ENCODE data around the gene TENM3. TPM values are rescaled to one million over a fixed set of nuclear protein-coding genes. Genes with fewer than 3 reads are reported as not detected.

The TENM3 gene
- total RNA-seq, 1 donor: 24.2 TPM

- no peak overlapping the region for H3K4me3 ChIP-seq (ENCODE audit: low read depth, low read length)
- TF ChIP-seq CTCF (IDR thresholded peaks at IDR 0.05; ENCODE audit: insufficient read depth, low read depth, low read length): no peak
- DNase-seq (ENCODE audit: low read depth): no peak
Measured at GRCh38 chr4:182788201-182788600, 545.0 kb downstream of the TENM3 start.

- no peak overlapping the region for H3K4me3 ChIP-seq (ENCODE audit: low read depth, low read length)
- TF ChIP-seq CTCF (IDR thresholded peaks at IDR 0.05; ENCODE audit: insufficient read depth, low read depth, low read length): no peak
- no peak for DNase-seq (ENCODE audit: low read depth)
Measured at GRCh38 chr4:182789529-182789928, 546.3 kb downstream of the TENM3 start.

GRCh38 chr4:182795446-182796238 is 552.4 kb downstream of the TENM3 start:
- no peak for TF ChIP-seq CTCF (IDR thresholded peaks at IDR 0.05; ENCODE audit: insufficient read depth, low read depth, low read length)
- DNase-seq (ENCODE audit: low read depth): no peak
- H3K4me3 ChIP-seq (ENCODE audit: low read depth, low read length): no peak overlapping the region

GRCh38 chr4:182799515-182800215 is 556.5 kb downstream of the TENM3 start:
- H3K4me3 ChIP-seq (ENCODE audit: low read depth, low read length): no peak overlapping the region
- DNase-seq (ENCODE audit: low read depth): no peak
- TF ChIP-seq CTCF (IDR thresholded peaks at IDR 0.05; ENCODE audit: insufficient read depth, low read depth, low read length): no peak

- no peak overlapping the region for H3K4me3 ChIP-seq (ENCODE audit: low read depth, low read length)
- no peak for DNase-seq (ENCODE audit: low read depth)
- TF ChIP-seq CTCF (IDR thresholded peaks at IDR 0.05; ENCODE audit: insufficient read depth, low read depth, low read length): no peak
Measured at GRCh38 chr4:182800216-182800515, 557.0 kb downstream of the TENM3 start.

- DNase-seq (ENCODE audit: low read depth): no peak
- no peak overlapping the region for H3K4me3 ChIP-seq (ENCODE audit: low read depth, low read length)
- no peak for TF ChIP-seq CTCF (IDR thresholded peaks at IDR 0.05; ENCODE audit: insufficient read depth, low read depth, low read length)
Measured at GRCh38 chr4:182801636-182802035, 558.4 kb downstream of the TENM3 start.
